GM12892 (cell line): ENCODE results near the gene CTSS.

Experiments used
- POLR2A ChIP-seq: IDR thresholded peaks from 2 replicates; pipeline ENCODE4 v1.6.1; 2011; ENCODE audit warnings: low read depth, low read length, control low read depth
- POLR2AphosphoS5 ChIP-seq: IDR thresholded peaks from 2 replicates; pipeline ENCODE4 v1.6.1; 2011; ENCODE audit warnings: low read depth, low read length, control low read depth
- TAF1 ChIP-seq: IDR thresholded peaks from 2 replicates; pipeline ENCODE4 v1.6.1; 2011; ENCODE audit warnings: low read depth, mild to moderate bottlenecking, control low read depth, low read length, borderline replicate concordance

- no peak for TF ChIP-seq POLR2AphosphoS5
- no peak for TF ChIP-seq POLR2A
- TF ChIP-seq TAF1 = no peak
These were observed 81.7 kb downstream of the CTSS start for GRCh38 chr1:150683914-150684313.
